ENCODE data around the gene HOXB4. TPM values are rescaled to one million over a fixed set of nuclear protein-coding genes. Genes with fewer than 3 reads are reported as not detected.

The HOXB4 gene
- total and polyA plus RNA-seq, 2 donors (not counting 1 experiment from before 2014, with no cell fraction given): 3.8 to 8.9 TPM

- DNase-seq (ENCODE audit: low read depth in 2 of 2): peak in 1 of 2 donors; percentile 51
- Histone ChIP-seq H3K4me3 (replicated peaks in 1 of 4; ENCODE audit: control extremely low read depth in 1 of 4, insufficient read depth in 1 of 4, low read depth in 3 of 4, low read length in 4 of 4) (peak within 1 kb of the TSS; percentile 21 to 80 (median 36)), H3K27ac (ENCODE audit: insufficient read depth, low read length) (no peak within 1 kb of the TSS), H3K79me2 (ENCODE audit: control insufficient read depth, insufficient read depth, low read length) (peaks cover 11% of the 10 kb centered on the region), H3K4me1 (ENCODE audit: control insufficient read depth, extremely low read depth, insufficient read depth, low read length) (peaks cover 6% of the 10 kb centered on the region), H3K36me3 (ENCODE audit: control insufficient read depth, insufficient read depth, low read length) (no peaks in the 10 kb centered on the region), H3K9ac (ENCODE audit: insufficient read depth, low read length) (peak within 1 kb of the TSS; percentile 0), H3K27me3 (ENCODE audit: control insufficient read depth, insufficient read depth, low read length) (peaks cover 60% of the 10 kb centered on the region), H3K4me2 (ENCODE audit: extremely low read depth, insufficient read depth, low read length) (peak within 1 kb of the TSS; percentile 51), H4K20me1 (ENCODE audit: control insufficient read depth, extremely low read depth, insufficient read depth, low read length) (no peaks in the 10 kb centered on the region), H3K9me3 (ENCODE audit: control insufficient read depth, insufficient read depth, low read depth, low read length) (no peaks in the 10 kb centered on the region), H2AFZ (ENCODE audit: low read length) (no peak within 1 kb of the TSS)
- TF ChIP-seq CTCF (conservative IDR thresholded peaks at IDR 0.05 in 1 of 2, IDR thresholded peaks at IDR 0.05 in 1 of 2; ENCODE audit: low read depth in 1 of 2, low read length in 2 of 2) (no peak), EZH2 (IDR thresholded peaks at IDR 0.05; ENCODE audit: low read length, missing control alignments) (peak; percentile 52)
Observed at GRCh38 chr17:48615047-48615962, 37.2 kb upstream of the HOXB4 start, which contains the start of gene HOXB8. Gene HOXB8, minus strand, starts transcription at chr17:48615292. Its CDS starts 588 bp downstream, at chr17:48614704.

GRCh38 chr17:48613862-48614694, 35.9 kb upstream of the HOXB4 start:
- no peak for DNase-seq (ENCODE audit: low read depth in 2 of 2)
- TF ChIP-seq CTCF (conservative IDR thresholded peaks at IDR 0.05 in 1 of 2, IDR thresholded peaks at IDR 0.05 in 1 of 2; ENCODE audit: low read depth in 1 of 2, low read length in 2 of 2) (no peak), EZH2 (IDR thresholded peaks at IDR 0.05; ENCODE audit: low read length, missing control alignments) (peak; percentile 97)
- H3K4me3 ChIP-seq (replicated peaks in 1 of 4; ENCODE audit: control extremely low read depth in 1 of 4, insufficient read depth in 1 of 4, low read depth in 3 of 4, low read length in 4 of 4): peak overlapping the region; percentile 21 to 80 (median 36)
- H3K4me1 ChIP-seq (ENCODE audit: control insufficient read depth, extremely low read depth, insufficient read depth, low read length): peaks cover 11% of the 10 kb centered on the region
- no peaks in the 10 kb centered on the region for H4K20me1 ChIP-seq (ENCODE audit: control insufficient read depth, extremely low read depth, insufficient read depth, low read length)
- H2AFZ ChIP-seq (ENCODE audit: low read length): no peak overlapping the region
- no peak overlapping the region for H3K27ac ChIP-seq (ENCODE audit: insufficient read depth, low read length)
- peaks cover 18% of the 10 kb centered on the region for H3K79me2 ChIP-seq (ENCODE audit: control insufficient read depth, insufficient read depth, low read length)
- peak overlapping the region; percentile 0 for H3K9ac ChIP-seq (ENCODE audit: insufficient read depth, low read length)
- H3K4me2 ChIP-seq (ENCODE audit: extremely low read depth, insufficient read depth, low read length): peak overlapping the region; percentile 35
- H3K9me3 ChIP-seq (ENCODE audit: control insufficient read depth, insufficient read depth, low read depth, low read length): no peaks in the 10 kb centered on the region
- no peaks in the 10 kb centered on the region for H3K36me3 ChIP-seq (ENCODE audit: control insufficient read depth, insufficient read depth, low read length)
- peaks cover 51% of the 10 kb centered on the region for H3K27me3 ChIP-seq (ENCODE audit: control insufficient read depth, insufficient read depth, low read length)
